ENCODE measurements around the gene BHLHE40. TPM values are rescaled to one million over a fixed set of nuclear protein-coding genes. Genes with fewer than 3 reads are reported as not detected.

The BHLHE40 gene
- total RNA-seq, 1 experiment from 2014 or later, result 3.5 TPM

DNA sequence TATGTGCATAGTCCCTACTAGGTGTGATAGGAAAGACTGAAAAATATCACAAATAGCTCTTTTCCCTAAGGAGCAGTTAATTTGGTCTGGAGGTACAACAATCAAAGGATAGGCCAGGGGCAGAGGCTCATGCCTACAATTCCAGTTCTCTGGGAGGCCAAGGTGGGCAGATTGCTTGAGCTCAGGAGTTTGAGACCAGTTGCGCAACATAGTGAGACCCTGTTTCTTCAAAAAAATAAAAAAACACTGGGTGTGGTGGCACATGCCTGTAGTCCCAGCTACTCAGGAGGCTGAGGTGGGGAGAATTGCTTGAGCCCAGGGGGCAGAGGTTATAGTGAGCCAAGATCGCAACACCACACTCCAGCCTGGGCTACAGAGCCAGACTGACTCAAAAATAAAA is 30.2 kb upstream of the BHLHE40 start:
- Histone ChIP-seq H3K36me3 (ENCODE audit: insufficient read depth, low read length, poor library complexity, severe bottlenecking) (no peaks in the 10 kb centered on the region), H3K4me1 (ENCODE audit: insufficient read depth, low read length, poor library complexity, severe bottlenecking) (no peaks in the 10 kb centered on the region), H3K27ac (ENCODE audit: low read depth, low read length, poor library complexity, severe bottlenecking) (no peak overlapping the region), H3K9me3 (ENCODE audit: low read depth, low read length, poor library complexity, severe bottlenecking) (no peaks in the 10 kb centered on the region), H3K4me3 (ENCODE audit: low read depth, low read length, poor library complexity, severe bottlenecking) (no peak overlapping the region), H3K27me3 (replicated peaks; ENCODE audit: insufficient read depth, low read depth, low read length, poor library complexity) (no peaks in the 10 kb centered on the region)
- BruUV-seq (replicated peaks), result no TSS peak
- intact Hi-C loops (cut with micrococcal nuclease; ENCODE audit: unreplicated experiment), result no loop called here
- ChIA-PET POLR2A (ENCODE audit: low non-redundant PET) (interaction anchor here (0.6 kb wide), 2 partner anchors 21 to 1600 kb away, joined by 3 read pairs; no protein-coding TSS in a partner anchor), CTCF (no interaction called here)
- TF ChIP-seq, protein P1, sequence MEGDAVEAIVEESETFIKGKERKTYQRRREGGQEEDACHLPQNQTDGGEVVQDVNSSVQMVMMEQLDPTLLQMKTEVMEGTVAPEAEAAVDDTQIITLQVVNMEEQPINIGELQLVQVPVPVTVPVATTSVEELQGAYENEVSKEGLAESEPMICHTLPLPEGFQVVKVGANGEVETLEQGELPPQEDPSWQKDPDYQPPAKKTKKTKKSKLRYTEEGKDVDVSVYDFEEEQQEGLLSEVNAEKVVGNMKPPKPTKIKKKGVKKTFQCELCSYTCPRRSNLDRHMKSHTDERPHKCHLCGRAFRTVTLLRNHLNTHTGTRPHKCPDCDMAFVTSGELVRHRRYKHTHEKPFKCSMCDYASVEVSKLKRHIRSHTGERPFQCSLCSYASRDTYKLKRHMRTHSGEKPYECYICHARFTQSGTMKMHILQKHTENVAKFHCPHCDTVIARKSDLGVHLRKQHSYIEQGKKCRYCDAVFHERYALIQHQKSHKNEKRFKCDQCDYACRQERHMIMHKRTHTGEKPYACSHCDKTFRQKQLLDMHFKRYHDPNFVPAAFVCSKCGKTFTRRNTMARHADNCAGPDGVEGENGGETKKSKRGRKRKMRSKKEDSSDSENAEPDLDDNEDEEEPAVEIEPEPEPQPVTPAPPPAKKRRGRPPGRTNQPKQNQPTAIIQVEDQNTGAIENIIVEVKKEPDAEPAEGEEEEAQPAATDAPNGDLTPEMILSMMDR (conservative IDR thresholded peaks at IDR 0.05; ENCODE audit: low read depth, low read length), result no peak
- TF ChIP-seq EZH2 (IDR thresholded peaks at IDR 0.05; ENCODE audit: borderline replicate concordance, low read depth, low read length, poor library complexity, severe bottlenecking), result no peak
- no peak for DNase-seq (ENCODE audit: low spot score)

DNA sequence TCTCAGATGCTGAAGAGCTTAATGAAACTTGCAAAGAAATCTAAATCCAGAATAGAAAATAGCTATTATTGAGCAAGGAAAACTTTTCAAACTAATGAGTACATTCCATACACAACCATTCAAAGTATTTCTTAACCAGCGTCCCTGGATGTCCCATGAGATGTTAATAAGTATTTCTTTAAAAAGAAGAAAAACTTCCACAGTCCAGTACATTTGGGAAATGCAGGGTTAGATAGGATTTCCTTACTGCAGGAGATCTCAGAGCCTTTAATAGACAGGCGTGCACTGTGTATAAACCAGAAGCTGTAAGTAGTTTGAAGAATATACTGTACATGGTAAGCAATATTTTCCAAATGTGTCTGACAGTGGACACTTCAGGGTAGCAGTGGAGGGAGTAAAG is 29.6 kb upstream of the BHLHE40 start:
- POLR2A ChIA-PET (ENCODE audit: low non-redundant PET), result interaction anchor here (0.6 kb wide), 1 partner anchor 21 kb away, joined by 3 read pairs; no protein-coding TSS in a partner anchor
- intact Hi-C loops (cut with micrococcal nuclease; ENCODE audit: unreplicated experiment), result no loop called here

DNA sequence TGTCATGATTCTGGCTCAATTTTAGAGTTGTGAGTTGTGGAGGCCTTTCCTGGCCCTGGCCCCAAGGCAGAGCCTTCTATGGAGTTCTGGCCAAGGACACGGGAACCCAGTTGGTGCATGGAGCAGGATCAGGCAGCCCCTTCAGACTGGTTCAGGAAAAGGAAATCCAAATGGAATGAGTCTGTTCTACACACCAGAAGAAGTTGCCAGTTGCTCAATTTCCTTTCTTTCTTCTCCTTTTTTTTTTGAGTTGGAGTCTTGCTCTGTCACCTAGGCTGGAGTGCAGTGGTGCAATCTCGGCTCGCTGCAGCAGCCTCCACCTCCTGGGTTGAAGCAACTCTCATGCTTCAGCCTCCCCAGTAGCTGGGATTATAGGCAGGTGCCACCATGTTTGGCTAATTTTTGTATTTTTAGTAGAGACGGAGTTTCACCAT is 28.9 kb upstream of the BHLHE40 start:
- Histone ChIP-seq H3K9me3 (ENCODE audit: low read depth, low read length, poor library complexity, severe bottlenecking) (no peaks in the 10 kb centered on the region), H3K27me3 (replicated peaks; ENCODE audit: insufficient read depth, low read depth, low read length, poor library complexity) (no peaks in the 10 kb centered on the region), H3K27ac (ENCODE audit: low read depth, low read length, poor library complexity, severe bottlenecking) (no peak overlapping the region), H3K4me1 (ENCODE audit: insufficient read depth, low read length, poor library complexity, severe bottlenecking) (no peaks in the 10 kb centered on the region), H3K4me3 (ENCODE audit: low read depth, low read length, poor library complexity, severe bottlenecking) (no peak overlapping the region), H3K36me3 (ENCODE audit: insufficient read depth, low read length, poor library complexity, severe bottlenecking) (no peaks in the 10 kb centered on the region)
- ChIA-PET CTCF (no interaction called here), POLR2A (ENCODE audit: low non-redundant PET) (no interaction called here)
- no TSS peak for BruUV-seq (replicated peaks)
- DNase-seq (ENCODE audit: low spot score), result no peak
- intact Hi-C loops (cut with micrococcal nuclease; ENCODE audit: unreplicated experiment), result no loop called here
- TF ChIP-seq, protein P1 (conservative IDR thresholded peaks at IDR 0.05; ENCODE audit: low read depth, low read length), result no peak
- TF ChIP-seq EZH2 (IDR thresholded peaks at IDR 0.05; ENCODE audit: borderline replicate concordance, low read depth, low read length, poor library complexity, severe bottlenecking), result no peak

More for the DNA sequence above, 29.6 kb upstream of the BHLHE40 start:
- H3K4me1 ChIP-seq (ENCODE audit: insufficient read depth, low read length, poor library complexity, severe bottlenecking), result no peaks in the 10 kb centered on the region
- no peak overlapping the region for H3K27ac ChIP-seq (ENCODE audit: low read depth, low read length, poor library complexity, severe bottlenecking)
- H3K9me3 ChIP-seq (ENCODE audit: low read depth, low read length, poor library complexity, severe bottlenecking), result no peaks in the 10 kb centered on the region
- H3K4me3 ChIP-seq (ENCODE audit: low read depth, low read length, poor library complexity, severe bottlenecking), result no peak overlapping the region
- DNase-seq (ENCODE audit: low spot score), result no peak
- TF ChIP-seq, protein P1 (conservative IDR thresholded peaks at IDR 0.05; ENCODE audit: low read depth, low read length), result no peak
- no peak for TF ChIP-seq EZH2 (IDR thresholded peaks at IDR 0.05; ENCODE audit: borderline replicate concordance, low read depth, low read length, poor library complexity, severe bottlenecking)
- no peaks in the 10 kb centered on the region for H3K27me3 ChIP-seq (replicated peaks; ENCODE audit: insufficient read depth, low read depth, low read length, poor library complexity)
- no TSS peak for BruUV-seq (replicated peaks)
- no peaks in the 10 kb centered on the region for H3K36me3 ChIP-seq (ENCODE audit: insufficient read depth, low read length, poor library complexity, severe bottlenecking)
- CTCF ChIA-PET, result no interaction called here
